ENCODE data around the gene PCP4.

PCP4 gene

GRCh38 chr21:39972976-39973770 is 105.9 kb downstream of the PCP4 start:
- intact Hi-C loops (cut with DNase I; ENCODE audit: low total_unique reads) = no loop called here
- no peak for TF ChIP-seq CTCF (IDR thresholded peaks at IDR 0.05)
- no peaks in the 10 kb centered on the region for H3K36me3 ChIP-seq
- H3K4me1 ChIP-seq = no peaks in the 10 kb centered on the region
- no peak for DNase-seq
- H3K27me3 ChIP-seq = peaks cover 0 to 9% of the 10 kb centered on the region in 2 donors
- H3K4me3 ChIP-seq = no peak overlapping the region
- no peak overlapping the region for H3K27ac ChIP-seq
- H3K9me3 ChIP-seq = no peaks in the 10 kb centered on the region

GRCh38 chr21:39976800-39977199 is 109.6 kb downstream of the PCP4 start:
- peaks cover 0 to 9% of the 10 kb centered on the region in 2 donors for H3K27me3 ChIP-seq
- H3K9me3 ChIP-seq = no peaks in the 10 kb centered on the region
- no peak overlapping the region for H3K4me3 ChIP-seq
- no peaks in the 10 kb centered on the region for H3K4me1 ChIP-seq
- no peaks in the 10 kb centered on the region for H3K36me3 ChIP-seq
- DNase-seq = no peak
- H3K27ac ChIP-seq = no peak overlapping the region
- intact Hi-C loops (cut with DNase I; ENCODE audit: low total_unique reads) = no loop called here
- no peak for TF ChIP-seq CTCF (IDR thresholded peaks at IDR 0.05)
